Measurements from ENCODE around the gene SKIC2. TPM values are rescaled to one million over a fixed set of nuclear protein-coding genes. Genes with fewer than 3 reads are reported as not detected.

Gene SKIC2
- total and polyA plus RNA-seq, 2 donors (not counting 3 experiments of a cell fraction or from before 2014, with no cell fraction given) = 52.8 to 76.7 TPM

DNA sequence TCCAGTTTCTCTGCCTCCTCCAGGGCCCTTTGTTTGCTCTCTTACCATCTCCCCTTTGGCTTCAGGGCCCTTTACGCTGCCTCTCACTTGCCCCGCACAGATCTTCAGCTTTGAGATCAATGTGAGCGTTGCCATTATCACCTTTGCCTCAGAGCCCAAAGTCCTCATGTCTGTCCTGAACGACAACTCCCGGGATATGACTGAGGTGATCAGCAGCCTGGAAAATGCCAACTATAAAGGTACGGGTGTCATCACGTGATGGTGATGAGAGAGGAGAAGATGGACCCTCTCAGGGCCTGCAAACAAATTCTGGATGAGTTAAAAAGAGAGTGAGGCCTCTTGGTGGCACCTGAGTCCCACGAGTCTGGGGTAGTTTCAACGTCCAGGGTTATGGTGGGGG lies 23.2 kb upstream of the SKIC2 start:
- DNase-seq (ENCODE audit: low read depth, low spot score) (no peak), FAIRE-seq (no peak)
- intact Hi-C loops (cut with micrococcal nuclease) (no loop called here), dilution Hi-C loops (cut with MboI; ENCODE audit: extremely low pct_ligation_motif_present, low sequenced_read_pairs) (no loop called here)
- Histone ChIP-seq H3K79me2 (ENCODE audit: control insufficient read depth, insufficient read depth, low read length) (no peaks in the 10 kb centered on the region), H3K9me3 (replicated peaks; ENCODE audit: control insufficient read depth, insufficient read depth, low read length) (no peaks in the 10 kb centered on the region), H3K27me3 (ENCODE audit: control insufficient read depth in 2 of 2, insufficient read depth in 2 of 2, low read length in 2 of 2) (peaks cover 0 to under 1% of the 10 kb centered on the region in 2 experiments), H3K4me3 (replicated peaks in 1 of 3; ENCODE audit: insufficient read depth in 1 of 3, low read depth in 1 of 3, low read length in 3 of 3) (no peak overlapping the region), H3K9ac (replicated peaks; ENCODE audit: extremely low read depth, insufficient read depth, low read length) (no peak overlapping the region), H4K20me1 (replicated peaks; ENCODE audit: control insufficient read depth, extremely low read depth, insufficient read depth, low read length) (no peaks in the 10 kb centered on the region), H3K4me1 (ENCODE audit: control insufficient read depth, extremely low read depth, insufficient read depth, low read length) (no peaks in the 10 kb centered on the region), H3K9me1 (replicated peaks; ENCODE audit: control insufficient read depth, extremely low read depth, insufficient read depth, low read length) (no peaks in the 10 kb centered on the region), H2AFZ (ENCODE audit: low read depth, low read length) (no peak overlapping the region), H3K36me3 (ENCODE audit: control insufficient read depth in 2 of 2, extremely low read depth in 1 of 2, insufficient read depth in 2 of 2, low read length in 2 of 2) (no peaks in the 10 kb centered on the region), H3K27ac (ENCODE audit: insufficient read depth, low read depth, low read length) (no peak overlapping the region), H3K4me2 (ENCODE audit: insufficient read depth, low read length) (no peak overlapping the region)
- BruUV-seq (replicated peaks) = no TSS peak
- ChIA-PET POLR2A (no interaction called here), CTCF (interaction anchor here (1.1 kb wide), 1 partner anchor 17 kb away, joined by 3 read pairs; no protein-coding TSS in a partner anchor)
- TF ChIP-seq POLR2A (IDR thresholded peaks at IDR 0.05; ENCODE audit: low read depth, low read length) = no peak
- no peak for TF ChIP-seq FOS (IDR thresholded peaks at IDR 0.05; ENCODE audit: borderline replicate concordance, insufficient read depth, low read length)
- no peak for TF ChIP-seq JUN (IDR thresholded peaks at IDR 0.05; ENCODE audit: borderline replicate concordance, insufficient read depth, insufficient read length, low read depth)
- TF ChIP-seq, protein P1, sequence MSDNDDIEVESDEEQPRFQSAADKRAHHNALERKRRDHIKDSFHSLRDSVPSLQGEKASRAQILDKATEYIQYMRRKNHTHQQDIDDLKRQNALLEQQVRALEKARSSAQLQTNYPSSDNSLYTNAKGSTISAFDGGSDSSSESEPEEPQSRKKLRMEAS (IDR thresholded peaks at IDR 0.05; ENCODE audit: insufficient read depth, insufficient read length) = no peak
- TF ChIP-seq EZH2 (IDR thresholded peaks at IDR 0.05; ENCODE audit: borderline replicate concordance, low read depth, low read length, severe bottlenecking) = no peak
- no peak for TF ChIP-seq POLR2AphosphoS5 (IDR thresholded peaks at IDR 0.05; ENCODE audit: insufficient read depth, low read depth, low read length)
- TF ChIP-seq, protein P2, sequence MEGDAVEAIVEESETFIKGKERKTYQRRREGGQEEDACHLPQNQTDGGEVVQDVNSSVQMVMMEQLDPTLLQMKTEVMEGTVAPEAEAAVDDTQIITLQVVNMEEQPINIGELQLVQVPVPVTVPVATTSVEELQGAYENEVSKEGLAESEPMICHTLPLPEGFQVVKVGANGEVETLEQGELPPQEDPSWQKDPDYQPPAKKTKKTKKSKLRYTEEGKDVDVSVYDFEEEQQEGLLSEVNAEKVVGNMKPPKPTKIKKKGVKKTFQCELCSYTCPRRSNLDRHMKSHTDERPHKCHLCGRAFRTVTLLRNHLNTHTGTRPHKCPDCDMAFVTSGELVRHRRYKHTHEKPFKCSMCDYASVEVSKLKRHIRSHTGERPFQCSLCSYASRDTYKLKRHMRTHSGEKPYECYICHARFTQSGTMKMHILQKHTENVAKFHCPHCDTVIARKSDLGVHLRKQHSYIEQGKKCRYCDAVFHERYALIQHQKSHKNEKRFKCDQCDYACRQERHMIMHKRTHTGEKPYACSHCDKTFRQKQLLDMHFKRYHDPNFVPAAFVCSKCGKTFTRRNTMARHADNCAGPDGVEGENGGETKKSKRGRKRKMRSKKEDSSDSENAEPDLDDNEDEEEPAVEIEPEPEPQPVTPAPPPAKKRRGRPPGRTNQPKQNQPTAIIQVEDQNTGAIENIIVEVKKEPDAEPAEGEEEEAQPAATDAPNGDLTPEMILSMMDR (IDR thresholded peaks at IDR 0.05; ENCODE audit: extremely low read depth in 1 of 2, insufficient read depth in 1 of 2, low read depth in 1 of 2, low read length in 2 of 2) = no peak
- no peak for TF ChIP-seq GATA2 (IDR thresholded peaks at IDR 0.05; ENCODE audit: insufficient read depth, insufficient read length, low read depth, low read length)
- TF ChIP-seq MYC (IDR thresholded peaks at IDR 0.05; ENCODE audit: low read depth, low read length) = no peak
